ENCODE results near the gene ERGIC1. TPM values are rescaled to one million over a fixed set of nuclear protein-coding genes. Genes with fewer than 3 reads are reported as not detected.
A peak's percentile ranks its signal among the peaks of the same experiment; 100 is the strongest.

ERGIC1 gene
- total and polyA plus RNA-seq, 10 of the 15 experiments (the other 5 are each of a cell fraction or from before 2014, with no cell fraction given) = 8.8 to 104 (median 76.3) TPM

DNA sequence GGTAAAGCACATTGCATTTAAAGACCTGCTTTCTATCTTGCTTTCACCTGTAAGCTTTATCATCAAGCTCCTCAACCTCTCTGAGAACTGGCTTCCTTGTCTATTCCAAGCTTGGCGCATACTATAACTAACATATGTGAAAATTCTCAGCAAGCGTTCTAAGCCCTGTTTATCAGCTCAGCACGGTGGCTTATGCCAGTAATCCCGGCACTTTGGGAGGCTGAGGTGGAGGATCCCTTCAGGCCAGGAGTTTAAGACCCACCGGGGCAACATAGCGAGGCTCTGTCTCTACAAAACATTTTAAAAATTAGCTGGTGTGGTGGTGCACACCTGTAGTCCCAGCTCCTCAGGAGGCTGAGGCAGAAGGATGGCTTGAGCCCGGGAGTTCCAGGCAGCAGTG is 147.9 kb downstream of the ERGIC1 start:
- H3K4me3 ChIP-seq = no peak overlapping the region
- no peak overlapping the region for H3K27ac ChIP-seq (ENCODE audit: control insufficient read depth, insufficient read depth)
- ChIA-PET CTCF (interaction anchor here (0.9 to 4.2 kb wide), 4 partner anchors 9 to 349 kb away, joined by 3 to 22 read pairs (median 5); no protein-coding TSS in a partner anchor), RAD21 (ENCODE audit: unreplicated experiment) (interaction anchor here (0.7 to 3.4 kb wide), 4 partner anchors 33 to 310 kb away, joined by 3 to 33 read pairs (median 4); partner anchors contain the start of gene BNIP1), POLR2A (no interaction called here), SMC1A (ENCODE audit: uncharacterized antibody, unreplicated experiment) (interaction anchor here (0.9 to 1.9 kb wide), 7 partner anchors 36 to 348 kb away, joined by 3 to 5 read pairs (median 4); no protein-coding TSS in a partner anchor)
- H3K4me1 ChIP-seq (ENCODE audit: control insufficient read depth, insufficient read depth, low read length) = peaks cover 3% of the 10 kb centered on the region; the same call in 1 of the 2 replicates
- TF ChIP-seq, protein P1, sequence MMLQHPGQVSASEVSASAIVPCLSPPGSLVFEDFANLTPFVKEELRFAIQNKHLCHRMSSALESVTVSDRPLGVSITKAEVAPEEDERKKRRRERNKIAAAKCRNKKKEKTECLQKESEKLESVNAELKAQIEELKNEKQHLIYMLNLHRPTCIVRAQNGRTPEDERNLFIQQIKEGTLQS (IDR thresholded peaks at IDR 0.05; ENCODE audit: borderline replicate concordance, extremely low read depth, low read depth, low read length) = no peak
- no peak overlapping the region for H3K4me2 ChIP-seq (ENCODE audit: control insufficient read depth, insufficient read depth)
- H4K20me1 ChIP-seq (ENCODE audit: control insufficient read depth, insufficient read depth) = no peaks in the 10 kb centered on the region; the same call in 1 of the 2 replicates
- BruUV-seq (replicated peaks) = no TSS peak
- DNase-seq (ENCODE audit: low read depth, low spot score) = no peak
- 0 out of 4 replicates have a peak, but pooled peaks cover 0 to 3% of the 10 kb centered on the region in 2 experiments for H3K36me3 ChIP-seq (ENCODE audit: control insufficient read depth in 2 of 2, insufficient read depth in 2 of 2, low read length in 1 of 2)
- no peak overlapping the region for H2AFZ ChIP-seq (ENCODE audit: control insufficient read depth, low read depth, low read length)
- peaks cover 32% of the 10 kb centered on the region for H3K79me2 ChIP-seq (ENCODE audit: control insufficient read depth, insufficient read depth, low read length)
- no peak overlapping the region for H3K9ac ChIP-seq (ENCODE audit: control insufficient read depth, insufficient read depth, low read length)
- ATAC-seq = no peak
- WGBS (ENCODE audit: insufficient coverage, insufficient replicate concordance, low lambda C conversion rate, missing lambda C conversion rate) = 89% methylated on average over 7 of the region's 7 CpGs
- H3K27me3 ChIP-seq (replicated peaks in 1 of 2; ENCODE audit: control insufficient read depth in 2 of 2, insufficient read depth in 2 of 2, low read length in 1 of 2) = no peaks in the 10 kb centered on the region
- in situ Hi-C loops (cut with MboI) = loop anchor here (5.0 to 10.0 kb wide), 5 partner anchors 160 to 603 kb away; partner anchors contain the start of gene BNIP1
- intact Hi-C loops (cut with micrococcal nuclease; ENCODE audit: unreplicated experiment) = no loop called here
- FAIRE-seq = no peak
- no peaks in the 10 kb centered on the region for H3K9me3 ChIP-seq (replicated peaks; ENCODE audit: control insufficient read depth, insufficient read depth, low read length)

DNA sequence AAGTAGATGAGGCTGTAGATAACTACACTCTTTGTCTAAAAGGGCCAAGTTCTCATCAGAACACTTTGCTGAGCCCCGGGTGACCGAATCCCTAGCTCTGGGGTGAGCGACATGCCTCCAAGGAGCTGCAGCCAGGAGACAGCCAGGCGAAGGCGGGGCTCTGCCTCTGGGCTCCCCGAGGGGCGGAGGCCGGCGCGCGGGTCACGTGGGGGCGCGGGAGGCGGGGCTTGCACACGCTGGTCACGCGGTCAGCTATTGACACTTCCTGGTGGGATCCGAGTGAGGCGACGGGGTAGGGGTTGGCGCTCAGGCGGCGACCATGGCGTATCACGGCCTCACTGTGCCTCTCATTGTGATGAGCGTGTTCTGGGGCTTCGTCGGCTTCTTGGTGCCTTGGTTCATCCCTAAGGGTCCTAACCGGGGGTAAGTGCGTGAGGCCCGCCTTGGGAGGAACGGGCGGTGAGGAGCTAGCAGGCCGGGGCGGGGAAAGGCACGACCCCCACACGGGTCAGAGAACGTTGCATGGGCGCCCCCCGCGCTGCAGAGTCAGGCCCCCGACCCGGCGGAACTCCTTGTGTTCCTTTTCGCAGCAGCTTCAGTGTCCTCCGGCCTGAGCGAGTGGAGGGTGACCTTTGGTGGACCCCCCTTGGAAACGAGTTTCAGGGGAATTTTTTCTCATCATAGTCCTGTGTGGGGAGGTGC is 149.6 kb downstream of the ERGIC1 start, which contains the start of gene ATP6V0E1:
Gene ATP6V0E1, plus strand, starts transcription at position 230 of the 702 bp plus-strand sequence. Its CDS starts 90 bp downstream, at position 320.
- H3K9me3 ChIP-seq (replicated peaks; ENCODE audit: control insufficient read depth, insufficient read depth, low read length) = no peaks in the 10 kb centered on the region
- CTCF ChIA-PET = interaction anchor here (0.6 to 3.7 kb wide), 29 partner anchors 11 to 348 kb away, joined by 3 to 33 read pairs (median 5); partner anchors contain the start of gene BNIP1
- H3K27ac ChIP-seq (ENCODE audit: control insufficient read depth, insufficient read depth) = peak within 1 kb of the TSS; percentile 98
- peak within 1 kb of the TSS; percentile 99 for H3K9ac ChIP-seq (ENCODE audit: control insufficient read depth, insufficient read depth, low read length)
- ATAC-seq = peak; percentile 93
- WGBS (ENCODE audit: insufficient coverage, insufficient replicate concordance, low lambda C conversion rate, missing lambda C conversion rate) = under 1% methylated on average over 46 of the region's 49 CpGs
- H3K27me3 ChIP-seq (replicated peaks in 1 of 2; ENCODE audit: control insufficient read depth in 2 of 2, insufficient read depth in 2 of 2, low read length in 1 of 2) = no peaks in the 10 kb centered on the region
- peak; percentile 66 for DNase-seq (ENCODE audit: low read depth, low spot score)
- SMC1A ChIA-PET (ENCODE audit: uncharacterized antibody, unreplicated experiment) = interaction anchor here (0.6 to 2.3 kb wide), 24 partner anchors 11 to 348 kb away, joined by 3 to 38 read pairs (median 4); partner anchors contain the start of gene BNIP1
- peak within 1 kb of the TSS; percentile 77 for H3K4me2 ChIP-seq (ENCODE audit: control insufficient read depth, insufficient read depth)
- H2AFZ ChIP-seq (ENCODE audit: control insufficient read depth, low read depth, low read length) = peak within 1 kb of the TSS; percentile 83
- no peak for FAIRE-seq
- intact Hi-C loops (cut with micrococcal nuclease; ENCODE audit: unreplicated experiment) (loop anchor here (1.0 to 2.0 kb wide), 3 partner anchors 53 to 161 kb away; partner anchors contain the start of genes BNIP1 and CREBRF), in situ Hi-C loops (cut with MboI) (loop anchor here (5.0 to 10.0 kb wide), 5 partner anchors 159 to 601 kb away; partner anchors contain the start of gene BNIP1)
- peaks cover 47% of the 10 kb centered on the region for H3K79me2 ChIP-seq (ENCODE audit: control insufficient read depth, insufficient read depth, low read length)
- POLR2A ChIA-PET = interaction anchor here (0.9 to 3.8 kb wide), 10 partner anchors 11 to 161 kb away, joined by 3 to 30 read pairs (median 7); partner anchors contain the start of genes BNIP1 and RPL26L1
- peaks cover 0 to 3% of the 10 kb centered on the region in 2 experiments; a peak in 1 of 4 replicates for H3K36me3 ChIP-seq (ENCODE audit: control insufficient read depth in 2 of 2, insufficient read depth in 2 of 2, low read length in 1 of 2)
- TSS peak; percentile 83 for BruUV-seq (replicated peaks)
- peak within 1 kb of the TSS; percentile 99 for H3K4me3 ChIP-seq
- peaks cover 3% of the 10 kb centered on the region; the same call in 1 of the 2 replicates for H3K4me1 ChIP-seq (ENCODE audit: control insufficient read depth, insufficient read depth, low read length)
- H4K20me1 ChIP-seq (ENCODE audit: control insufficient read depth, insufficient read depth) = no peaks in the 10 kb centered on the region; the same call in 1 of the 2 replicates
- RAD21 ChIA-PET (ENCODE audit: unreplicated experiment) = interaction anchor here (0.7 to 3.4 kb wide), 23 partner anchors 11 to 347 kb away, joined by 3 to 46 read pairs (median 6); partner anchors contain the start of genes BNIP1 and RPL26L1
- TF ChIP-seq, protein P2, sequence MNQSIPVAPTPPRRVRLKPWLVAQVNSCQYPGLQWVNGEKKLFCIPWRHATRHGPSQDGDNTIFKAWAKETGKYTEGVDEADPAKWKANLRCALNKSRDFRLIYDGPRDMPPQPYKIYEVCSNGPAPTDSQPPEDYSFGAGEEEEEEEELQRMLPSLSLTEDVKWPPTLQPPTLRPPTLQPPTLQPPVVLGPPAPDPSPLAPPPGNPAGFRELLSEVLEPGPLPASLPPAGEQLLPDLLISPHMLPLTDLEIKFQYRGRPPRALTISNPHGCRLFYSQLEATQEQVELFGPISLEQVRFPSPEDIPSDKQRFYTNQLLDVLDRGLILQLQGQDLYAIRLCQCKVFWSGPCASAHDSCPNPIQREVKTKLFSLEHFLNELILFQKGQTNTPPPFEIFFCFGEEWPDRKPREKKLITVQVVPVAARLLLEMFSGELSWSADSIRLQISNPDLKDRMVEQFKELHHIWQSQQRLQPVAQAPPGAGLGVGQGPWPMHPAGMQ (IDR thresholded peaks at IDR 0.05; ENCODE audit: borderline replicate concordance) = no peak
- TF ChIP-seq SUZ12 (IDR thresholded peaks at IDR 0.05; ENCODE audit: unreplicated experiment) = no peak
- peak; percentile 97 for TF ChIP-seq RAD51 (IDR thresholded peaks at IDR 0.05)
- peak; percentile 94 for TF ChIP-seq POLR2AphosphoS5 (IDR thresholded peaks at IDR 0.05; ENCODE audit: low read length)
- TF ChIP-seq ZNF24 (IDR thresholded peaks at IDR 0.05) = no peak
- TF ChIP-seq SIX5 (IDR thresholded peaks at IDR 0.05; ENCODE audit: low read depth, low read length, severe bottlenecking) = no peak
- no peak for TF ChIP-seq CHD2 (IDR thresholded peaks at IDR 0.05; ENCODE audit: borderline replicate concordance, low read depth, low read length)
- no peak for TF ChIP-seq JUNB (IDR thresholded peaks at IDR 0.05)
- TF ChIP-seq NBN (IDR thresholded peaks at IDR 0.05) = no peak
